Measurements from ENCODE around the gene SHROOM2.

The SHROOM2 gene

GRCh38 chrX:9899640-9900111 is 113.4 kb downstream of the SHROOM2 start:
- no peak for DNase-seq (ENCODE audit: low read depth)

- no peak for DNase-seq (ENCODE audit: low read depth)
These were observed 116.4 kb downstream of the SHROOM2 start for GRCh38 chrX:9902656-9903055.

GRCh38 chrX:9903146-9903545 is 116.9 kb downstream of the SHROOM2 start:
- no peak for DNase-seq (ENCODE audit: low read depth)

GRCh38 chrX:9905288-9905687 is 119.1 kb downstream of the SHROOM2 start:
- DNase-seq (ENCODE audit: low read depth) = no peak

GRCh38 chrX:9905721-9906120 is 119.5 kb downstream of the SHROOM2 start:
- no peak for DNase-seq (ENCODE audit: low read depth)

GRCh38 chrX:9906919-9907318 is 120.7 kb downstream of the SHROOM2 start:
- DNase-seq (ENCODE audit: low read depth) = no peak

GRCh38 chrX:9907645-9908387 is 121.6 kb downstream of the SHROOM2 start:
- no peak for DNase-seq (ENCODE audit: low read depth)

- no peak for DNase-seq (ENCODE audit: low read depth)
These were observed 123.0 kb downstream of the SHROOM2 start for GRCh38 chrX:9909254-9909653.

GRCh38 chrX:9911487-9911886 is 125.3 kb downstream of the SHROOM2 start:
- DNase-seq (ENCODE audit: low read depth) = no peak

- DNase-seq (ENCODE audit: low read depth) = no peak
These were observed 126.3 kb downstream of the SHROOM2 start for GRCh38 chrX:9912351-9913145.

- no peak for DNase-seq (ENCODE audit: low read depth)
These were observed 126.9 kb downstream of the SHROOM2 start for GRCh38 chrX:9913146-9913433.

GRCh38 chrX:9917861-9918260 is 131.6 kb downstream of the SHROOM2 start:
- no peak for DNase-seq (ENCODE audit: low read depth)

GRCh38 chrX:9919632-9920172 is 133.5 kb downstream of the SHROOM2 start:
- no peak for DNase-seq (ENCODE audit: low read depth)

GRCh38 chrX:9921407-9921806 is 135.2 kb downstream of the SHROOM2 start:
- DNase-seq (ENCODE audit: low read depth) = no peak

GRCh38 chrX:9923357-9923756 is 137.1 kb downstream of the SHROOM2 start:
- no peak for DNase-seq (ENCODE audit: low read depth)

GRCh38 chrX:9926002-9926401 is 139.8 kb downstream of the SHROOM2 start:
- DNase-seq (ENCODE audit: low read depth) = no peak

- no peak for DNase-seq (ENCODE audit: low read depth)
These were observed 141.7 kb downstream of the SHROOM2 start for GRCh38 chrX:9927698-9928482.

- no peak for DNase-seq (ENCODE audit: low read depth)
These were observed 149.2 kb downstream of the SHROOM2 start for GRCh38 chrX:9935436-9935835.

- DNase-seq (ENCODE audit: low read depth) = no peak
These were observed 151.5 kb downstream of the SHROOM2 start for GRCh38 chrX:9937761-9938160.

- DNase-seq (ENCODE audit: low read depth) = no peak
These were observed 152.3 kb downstream of the SHROOM2 start for GRCh38 chrX:9938516-9938915.

GRCh38 chrX:9940421-9940820 is 154.2 kb downstream of the SHROOM2 start:
- no peak for DNase-seq (ENCODE audit: low read depth)

- DNase-seq (ENCODE audit: low read depth) = peak; percentile 41
These were observed 155.9 kb downstream of the SHROOM2 start for GRCh38 chrX:9942086-9942485.

Data from activated gamma-delta T cell treated with anti-CD3 and anti-CD28 coated beads, Interleukin-2, amount 50 U/mL, for 16 hours (primary cell).